Osteoblast (primary cell): Measurements from ENCODE around the gene NFIA. TPM values are rescaled to one million over a fixed set of nuclear protein-coding genes. Genes with fewer than 3 reads are reported as not detected.

Experiments used
- DNase-seq: peaks from one replicate; pipeline ENCODE4 v3.0.0; 2011; ENCODE audit warnings: low spot score, mixed read lengths; ENCODE audit not compliant: insufficient read length; ENCODE audit errors: missing footprints
- H2AFZ ChIP-seq: 2 replicates; pipeline ENCODE4 v1.6.0; 2011; ENCODE audit warnings: mild to moderate bottlenecking, low read length
- H3K27ac ChIP-seq: 2 replicates; pipeline ENCODE4 v1.5.1; 2011; ENCODE audit warnings: mild to moderate bottlenecking, low read depth, low read length, moderate library complexity
- H3K27me3 ChIP-seq: 2 replicates; pipeline ENCODE4 v1.6.0; 2012; ENCODE audit warnings: mild to moderate bottlenecking, control low read depth, inconsistent platforms, low read length, moderate library complexity; ENCODE audit not compliant: insufficient read depth
- H3K36me3 ChIP-seq: 2 replicates; pipeline ENCODE4 v1.5.1; 2011; ENCODE audit warnings: mild to moderate bottlenecking, low read length, control low read depth, moderate library complexity; ENCODE audit not compliant: insufficient read depth
- H3K4me1 ChIP-seq: 2 replicates; pipeline ENCODE4 v1.5.1; 2011; ENCODE audit warnings: mild to moderate bottlenecking, low read length, control low read depth, moderate library complexity; ENCODE audit not compliant: insufficient read depth
- H3K4me2 ChIP-seq: 2 replicates; pipeline ENCODE4 v1.6.0; 2011; ENCODE audit warnings: mild to moderate bottlenecking, low read length; ENCODE audit not compliant: insufficient read depth
- H3K4me3 ChIP-seq: fragments of 200-600 bp; sonication (generic); 3 replicates; pipeline ENCODE4 v1.5.1; 2012; ENCODE audit warnings: mild to moderate bottlenecking, low read length, inconsistent platforms; ENCODE audit not compliant: insufficient read depth
- H3K79me2 ChIP-seq: 2 replicates; pipeline ENCODE4 v1.6.0; 2012; ENCODE audit warnings: mild to moderate bottlenecking, low read length, control low read depth, inconsistent platforms; ENCODE audit not compliant: insufficient read depth
- H3K9me3 ChIP-seq: 2 replicates; pipeline ENCODE4 v1.5.1; 2011; ENCODE audit warnings: low read depth, low read length, control low read depth
- H4K20me1 ChIP-seq: 2 replicates; pipeline ENCODE4 v1.6.0; 2012; ENCODE audit warnings: mild to moderate bottlenecking, low read length, control low read depth; ENCODE audit not compliant: insufficient read depth
- total RNA-seq: library from RNA; depleted of rRNA; stranded (reverse); fragments of >200 nt; gene quantifications from 2 replicates; pipeline ENCODE4 v1.2.3, GENCODE V29; 2012
- TF ChIP-seq, protein P1 (sequence below): IDR thresholded peaks from 2 replicates; pipeline ENCODE4 v1.5.1; 2011; ENCODE audit warnings: mild to moderate bottlenecking, low read depth, low read length, moderate library complexity; ENCODE audit errors: extremely low read depth

NFIA gene
- total RNA-seq, 1 donor, result 7.2 TPM

DNA sequence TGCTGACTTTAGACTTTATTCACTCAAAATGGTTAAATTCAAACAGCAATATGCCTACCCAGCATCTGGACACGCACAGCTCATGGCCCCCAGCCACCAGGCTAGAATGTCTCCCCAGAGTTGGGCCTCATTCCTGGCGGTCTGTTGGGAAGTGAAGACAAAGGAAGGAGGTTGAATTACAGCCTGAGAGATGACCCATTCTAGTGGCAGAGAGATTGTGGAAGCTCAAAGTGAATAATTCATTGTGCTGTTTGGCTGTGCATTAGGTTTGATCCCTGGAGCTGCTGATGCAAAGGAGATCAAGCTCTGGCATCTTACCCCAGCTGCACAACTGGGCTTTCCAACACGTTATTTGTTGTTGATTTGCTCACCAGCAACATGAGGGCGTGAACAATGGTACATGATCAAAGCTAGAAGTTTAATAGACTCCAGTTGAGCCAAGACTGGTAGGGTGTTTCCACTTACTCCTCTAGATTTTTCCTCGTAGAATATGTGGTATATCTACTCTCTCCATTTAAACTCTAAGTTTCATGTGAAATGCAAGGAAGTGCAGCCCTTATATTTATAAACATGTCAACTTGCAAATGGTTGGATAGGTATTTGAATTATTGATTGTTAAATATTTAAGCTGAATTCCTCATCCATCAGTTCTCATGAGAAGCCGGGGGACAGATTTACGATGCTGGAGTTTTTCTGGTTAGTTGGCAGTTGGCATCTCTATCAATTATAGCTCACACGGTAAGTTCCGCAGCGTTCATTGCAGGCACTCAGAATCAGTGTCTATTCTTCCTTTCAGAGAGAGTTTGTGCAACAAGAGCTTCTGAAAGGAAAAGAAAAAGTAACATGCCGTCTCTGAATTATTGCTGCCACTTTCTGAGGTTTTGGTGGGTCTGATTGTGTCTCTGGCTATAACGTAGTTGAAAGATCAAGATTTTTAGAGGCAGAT lies 419.9 kb downstream of the NFIA start:
- no peak overlapping the region for H2AFZ ChIP-seq
- no peaks in the 10 kb centered on the region for H4K20me1 ChIP-seq
- DNase-seq, result no peak
- H3K27ac ChIP-seq, result no peak overlapping the region
- no peaks in the 10 kb centered on the region for H3K9me3 ChIP-seq
- no peaks in the 10 kb centered on the region for H3K79me2 ChIP-seq
- H3K4me3 ChIP-seq, result no peak overlapping the region
- H3K36me3 ChIP-seq, result no peaks in the 10 kb centered on the region
- no peak overlapping the region for H3K4me2 ChIP-seq
- peaks cover 4% of the 10 kb centered on the region for H3K27me3 ChIP-seq
- TF ChIP-seq, protein P1, sequence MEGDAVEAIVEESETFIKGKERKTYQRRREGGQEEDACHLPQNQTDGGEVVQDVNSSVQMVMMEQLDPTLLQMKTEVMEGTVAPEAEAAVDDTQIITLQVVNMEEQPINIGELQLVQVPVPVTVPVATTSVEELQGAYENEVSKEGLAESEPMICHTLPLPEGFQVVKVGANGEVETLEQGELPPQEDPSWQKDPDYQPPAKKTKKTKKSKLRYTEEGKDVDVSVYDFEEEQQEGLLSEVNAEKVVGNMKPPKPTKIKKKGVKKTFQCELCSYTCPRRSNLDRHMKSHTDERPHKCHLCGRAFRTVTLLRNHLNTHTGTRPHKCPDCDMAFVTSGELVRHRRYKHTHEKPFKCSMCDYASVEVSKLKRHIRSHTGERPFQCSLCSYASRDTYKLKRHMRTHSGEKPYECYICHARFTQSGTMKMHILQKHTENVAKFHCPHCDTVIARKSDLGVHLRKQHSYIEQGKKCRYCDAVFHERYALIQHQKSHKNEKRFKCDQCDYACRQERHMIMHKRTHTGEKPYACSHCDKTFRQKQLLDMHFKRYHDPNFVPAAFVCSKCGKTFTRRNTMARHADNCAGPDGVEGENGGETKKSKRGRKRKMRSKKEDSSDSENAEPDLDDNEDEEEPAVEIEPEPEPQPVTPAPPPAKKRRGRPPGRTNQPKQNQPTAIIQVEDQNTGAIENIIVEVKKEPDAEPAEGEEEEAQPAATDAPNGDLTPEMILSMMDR, result no peak
- no peaks in the 10 kb centered on the region for H3K4me1 ChIP-seq

DNA sequence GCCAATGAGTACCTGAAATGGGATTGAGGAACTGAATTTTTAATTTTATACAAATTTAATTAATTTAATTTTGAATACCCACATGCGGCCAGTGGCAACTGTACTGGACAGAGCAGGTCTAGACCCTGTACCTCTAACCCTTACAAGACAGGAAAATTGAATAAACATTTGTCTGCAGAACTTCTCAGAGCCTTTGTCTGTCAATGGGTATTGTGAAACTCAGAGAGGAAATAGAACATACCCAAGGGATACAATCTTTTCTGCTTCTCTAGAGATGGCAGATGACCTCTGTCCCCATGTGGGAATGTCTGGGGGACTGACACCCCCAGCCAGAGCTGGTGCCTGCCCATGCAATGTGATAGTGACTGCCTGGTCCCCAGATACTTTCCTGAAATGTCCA lies 421.9 kb downstream of the NFIA start:
- Histone ChIP-seq H4K20me1 (no peaks in the 10 kb centered on the region), H3K9me3 (no peaks in the 10 kb centered on the region), H3K4me1 (no peaks in the 10 kb centered on the region), H3K4me3 (no peak overlapping the region), H3K27ac (no peak overlapping the region), H3K4me2 (no peak overlapping the region), H3K27me3 (peaks cover 4% of the 10 kb centered on the region), H3K36me3 (no peaks in the 10 kb centered on the region), H3K79me2 (no peaks in the 10 kb centered on the region), H2AFZ (no peak overlapping the region)
- DNase-seq, result no peak
- TF ChIP-seq, protein P1, result no peak

DNA sequence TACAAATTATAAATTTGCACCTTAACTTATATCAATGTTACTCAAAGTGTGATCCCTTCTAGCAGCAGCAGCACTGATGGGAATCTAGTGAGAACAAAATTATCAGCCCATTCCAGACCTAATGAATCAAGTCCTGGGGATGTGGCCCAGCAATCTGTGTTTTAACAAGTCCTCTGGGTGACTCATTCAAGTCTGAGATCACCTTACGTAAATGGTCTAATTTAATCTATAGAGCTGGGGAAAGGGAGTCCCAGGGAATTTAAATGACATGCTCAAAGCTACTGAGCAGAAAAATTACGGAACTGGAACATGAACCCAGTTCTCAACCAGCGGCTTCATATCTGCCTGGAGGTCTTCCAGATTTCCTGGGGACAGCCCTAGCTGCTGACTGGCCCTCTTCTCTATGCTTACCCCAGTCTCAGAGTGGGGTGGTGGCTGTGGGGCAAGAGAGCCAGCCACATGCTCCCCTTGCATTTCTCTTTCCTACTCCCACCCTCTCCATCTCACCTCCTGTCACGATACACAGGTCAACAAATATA lies 422.6 kb downstream of the NFIA start:
- TF ChIP-seq, protein P1, result no peak
- Histone ChIP-seq H3K9me3 (no peaks in the 10 kb centered on the region), H3K4me1 (no peaks in the 10 kb centered on the region), H3K36me3 (no peaks in the 10 kb centered on the region), H3K27ac (no peak overlapping the region), H2AFZ (no peak overlapping the region), H4K20me1 (no peaks in the 10 kb centered on the region), H3K4me3 (no peak overlapping the region), H3K27me3 (peaks cover 4% of the 10 kb centered on the region), H3K79me2 (no peaks in the 10 kb centered on the region), H3K4me2 (no peak overlapping the region)
- DNase-seq, result no peak

DNA sequence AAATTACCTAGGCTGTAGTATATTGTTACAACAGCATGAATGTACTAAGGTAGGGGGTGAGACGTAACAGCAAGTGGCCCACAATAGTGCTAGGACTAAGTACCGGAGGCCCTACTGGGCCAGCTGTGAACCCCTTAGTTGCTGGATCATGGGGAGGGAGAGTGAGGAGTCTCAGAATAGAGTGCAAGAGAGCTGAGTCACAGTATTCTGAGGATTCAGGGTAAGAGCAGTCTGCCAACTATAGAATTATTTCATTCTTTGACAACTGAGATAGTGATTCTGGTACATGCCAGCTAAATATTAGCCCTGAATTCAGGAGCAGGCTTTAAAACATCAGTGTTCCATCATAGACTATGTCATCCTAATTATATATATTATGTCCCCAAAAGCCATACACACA lies 423.9 kb downstream of the NFIA start:
- no peak for DNase-seq
- H2AFZ ChIP-seq, result no peak overlapping the region
- H3K9me3 ChIP-seq, result no peaks in the 10 kb centered on the region
- H3K4me1 ChIP-seq, result no peaks in the 10 kb centered on the region
- no peak overlapping the region for H3K4me3 ChIP-seq
- H3K4me2 ChIP-seq, result no peak overlapping the region
- TF ChIP-seq, protein P1, result no peak
- no peak overlapping the region for H3K27ac ChIP-seq
- H3K79me2 ChIP-seq, result no peaks in the 10 kb centered on the region
- H4K20me1 ChIP-seq, result no peaks in the 10 kb centered on the region
- H3K27me3 ChIP-seq, result peaks cover 4% of the 10 kb centered on the region
- no peaks in the 10 kb centered on the region for H3K36me3 ChIP-seq
